ENCODE measurements around the gene LTBR.

The LTBR gene

GRCh38 chr12:6396031-6396430 lies 12.1 kb downstream of the LTBR start:
- TF ChIP-seq CTCF (IDR thresholded peaks at IDR 0.05; ENCODE audit: insufficient read depth, low read depth, low read length, missing control alignments), result no peak
- H3K4me3 ChIP-seq (ENCODE audit: low read depth, low read length), result no peak overlapping the region
- no peak for DNase-seq (ENCODE audit: low read depth)

- TF ChIP-seq CTCF (IDR thresholded peaks at IDR 0.05; ENCODE audit: insufficient read depth, low read depth, low read length, missing control alignments), result no peak
- no peak for DNase-seq (ENCODE audit: low read depth)
- H3K4me3 ChIP-seq (ENCODE audit: low read depth, low read length), result no peak overlapping the region
Observed at GRCh38 chr12:6399884-6400644, 16.1 kb downstream of the LTBR start.

- no peak for DNase-seq (ENCODE audit: low read depth)
Observed at GRCh38 chr12:6404390-6404789, 20.4 kb downstream of the LTBR start.

GRCh38 chr12:6405963-6406362 lies 22.0 kb downstream of the LTBR start:
- no peak overlapping the region for H3K4me3 ChIP-seq (ENCODE audit: low read depth, low read length)
- DNase-seq (ENCODE audit: low read depth), result no peak
- no peak for TF ChIP-seq CTCF (IDR thresholded peaks at IDR 0.05; ENCODE audit: insufficient read depth, low read depth, low read length, missing control alignments)

More at GRCh38 chr12:6404390-6404789, 20.4 kb downstream of the LTBR start:
- no peak for TF ChIP-seq CTCF (IDR thresholded peaks at IDR 0.05; ENCODE audit: insufficient read depth, low read depth, low read length, missing control alignments)
- no peak overlapping the region for H3K4me3 ChIP-seq (ENCODE audit: low read depth, low read length)

- DNase-seq (ENCODE audit: low read depth), result no peak
- H3K4me3 ChIP-seq (ENCODE audit: low read depth, low read length), result no peak overlapping the region
- TF ChIP-seq CTCF (IDR thresholded peaks at IDR 0.05; ENCODE audit: insufficient read depth, low read depth, low read length, missing control alignments), result no peak
Observed at GRCh38 chr12:6407236-6407954, 23.4 kb downstream of the LTBR start.

GRCh38 chr12:6416596-6416995 lies 32.6 kb downstream of the LTBR start:
- peak; percentile 35 for DNase-seq (ENCODE audit: low read depth)
- TF ChIP-seq CTCF (IDR thresholded peaks at IDR 0.05; ENCODE audit: insufficient read depth, low read depth, low read length, missing control alignments), result no peak
- H3K4me3 ChIP-seq (ENCODE audit: low read depth, low read length), result no peak overlapping the region
